HEK293 (cell line): ENCODE data around the gene IL1RL2.

Experiments
- CTCF ChIP-seq: fragments of 450-650 bp; formaldehyde crosslinking; IDR thresholded peaks from 2 replicates; pipeline ENCODE4 v1.5.1; 2016; ENCODE audit warnings: missing biosample characterization, missing genetic modification characterization
- FEZF1 ChIP-seq: fragments of 450-650 bp; formaldehyde crosslinking; IDR thresholded peaks from 2 replicates; pipeline ENCODE4 v1.5.1; 2016; ENCODE audit warnings: missing biosample characterization, missing genetic modification characterization
- ZSCAN4 ChIP-seq: fragments of 450-650 bp; formaldehyde crosslinking; IDR thresholded peaks from 2 replicates; pipeline ENCODE4 v1.5.1; 2017; ENCODE audit warnings: missing biosample characterization, missing genetic modification characterization
- TF ChIP-seq, protein P1 (sequence below): sonication (generic); formaldehyde crosslinking; IDR thresholded peaks from 2 replicates; pipeline ENCODE4 v1.8.1; 2022; ENCODE audit warnings: mild to moderate bottlenecking, moderate library complexity, missing genetic modification reagents

- TF ChIP-seq CTCF (no peak), FEZF1 (tag by site-specific recombination) (no peak), ZSCAN4 (tag by site-specific recombination) (no peak)
- TF ChIP-seq, protein P1, sequence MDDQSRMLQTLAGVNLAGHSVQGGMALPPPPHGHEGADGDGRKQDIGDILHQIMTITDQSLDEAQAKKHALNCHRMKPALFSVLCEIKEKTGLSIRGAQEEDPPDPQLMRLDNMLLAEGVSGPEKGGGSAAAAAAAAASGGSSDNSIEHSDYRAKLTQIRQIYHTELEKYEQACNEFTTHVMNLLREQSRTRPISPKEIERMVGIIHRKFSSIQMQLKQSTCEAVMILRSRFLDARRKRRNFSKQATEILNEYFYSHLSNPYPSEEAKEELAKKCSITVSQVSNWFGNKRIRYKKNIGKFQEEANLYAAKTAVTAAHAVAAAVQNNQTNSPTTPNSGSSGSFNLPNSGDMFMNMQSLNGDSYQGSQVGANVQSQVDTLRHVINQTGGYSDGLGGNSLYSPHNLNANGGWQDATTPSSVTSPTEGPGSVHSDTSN, result no peak
These were observed 37.6 kb upstream of the IL1RL2 start for GRCh38 chr2:102149243-102149642.
